NCI-H510A treated with DMSO at 0.1 percent for 48 hours (cell line): ENCODE measurements around the gene GLRA3.
"Not testable (repeated sequence)": the region's sequence is repeated elsewhere in the genome, so short reads cannot be mapped to it uniquely, and the experiment has no call there.

Experiments
- DNase-seq: peaks from one replicate; lab custom pipeline; 2025; lab: John Stamatoyannopoulos, UW

Gene GLRA3

DNA sequence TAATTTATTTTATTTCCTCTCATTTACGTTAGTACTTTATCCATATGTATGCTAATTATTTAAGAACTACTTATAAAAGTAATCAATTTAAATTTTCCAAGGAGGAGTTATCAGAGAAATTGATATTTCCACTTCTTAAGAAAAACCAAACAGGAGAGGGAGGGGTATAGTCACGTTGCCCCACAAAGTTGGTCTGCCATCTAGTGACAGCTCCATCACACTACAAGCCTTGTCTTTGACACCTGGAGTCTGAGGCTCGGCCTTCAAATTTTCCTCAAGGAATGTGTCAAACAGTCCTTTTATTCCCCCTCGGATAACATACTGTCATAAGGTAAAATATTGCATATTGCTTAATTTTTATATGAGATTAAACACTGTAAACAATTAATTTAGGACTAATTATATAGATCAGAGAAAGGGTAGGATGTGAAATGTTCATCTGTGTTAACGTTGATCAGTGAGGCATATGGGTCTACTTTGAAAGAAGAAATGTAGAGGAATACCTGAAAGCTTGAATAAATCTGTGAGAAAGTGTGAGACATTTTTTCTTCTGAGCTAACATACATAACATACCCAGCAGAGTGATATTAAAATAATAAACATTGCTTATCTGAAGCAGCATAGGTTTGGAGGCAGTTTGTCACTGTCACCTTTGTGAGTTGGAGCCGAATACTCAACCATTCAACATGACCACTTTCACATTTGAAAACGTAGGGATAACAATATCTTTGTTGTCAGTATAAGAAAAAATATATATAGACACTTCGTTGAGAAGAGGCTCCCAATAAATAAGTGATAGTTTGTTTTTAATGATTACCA is 114.4 kb downstream of the GLRA3 start:
- peak; percentile 8 for DNase-seq

GRCh38 chr4:174713821-174714220 is 115.2 kb downstream of the GLRA3 start:
- no peak for DNase-seq

DNA sequence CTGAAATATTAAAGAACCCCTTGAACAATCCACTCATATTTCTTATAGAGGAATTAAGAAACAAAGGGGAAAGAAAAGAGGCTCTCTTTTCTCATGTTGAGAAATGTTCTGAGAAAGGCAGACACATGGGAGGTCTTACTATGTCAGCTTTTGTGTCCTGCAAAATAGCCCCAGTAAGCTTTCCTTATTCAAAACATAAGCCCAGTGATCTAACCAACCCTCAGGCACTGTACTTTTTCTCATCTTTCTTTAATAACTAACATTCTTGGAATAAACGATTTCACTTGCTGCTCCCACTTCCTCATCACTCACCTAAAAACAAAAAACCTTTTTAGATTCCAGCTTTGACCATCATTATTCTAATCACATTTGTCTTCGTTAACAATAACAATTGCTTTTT is 115.9 kb downstream of the GLRA3 start:
- no peak for DNase-seq

GRCh38 chr4:174709526-174709925 is 119.5 kb downstream of the GLRA3 start:
- DNase-seq: no peak

DNA sequence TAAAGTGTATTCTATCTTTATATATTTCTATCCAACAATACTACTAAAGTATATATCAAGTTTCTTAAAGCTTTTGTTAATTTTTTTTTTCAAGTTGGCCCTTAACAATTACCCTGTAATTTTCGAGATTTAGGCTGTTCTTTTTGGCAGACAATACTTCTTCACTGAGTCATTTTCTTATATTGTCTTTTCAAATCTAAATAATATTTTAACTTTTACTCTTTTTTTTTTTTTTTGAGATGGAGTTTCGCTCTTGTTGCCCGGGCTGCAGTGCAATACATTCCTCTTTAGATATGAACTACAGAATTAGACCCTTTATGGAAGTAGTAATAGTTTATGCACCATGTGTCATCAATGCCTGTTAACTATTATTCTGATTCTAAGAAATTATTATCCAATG is 120.7 kb downstream of the GLRA3 start:
- no peak for DNase-seq

- no peak for DNase-seq
Measured at GRCh38 chr4:174707902-174708301, 121.1 kb downstream of the GLRA3 start.

DNA sequence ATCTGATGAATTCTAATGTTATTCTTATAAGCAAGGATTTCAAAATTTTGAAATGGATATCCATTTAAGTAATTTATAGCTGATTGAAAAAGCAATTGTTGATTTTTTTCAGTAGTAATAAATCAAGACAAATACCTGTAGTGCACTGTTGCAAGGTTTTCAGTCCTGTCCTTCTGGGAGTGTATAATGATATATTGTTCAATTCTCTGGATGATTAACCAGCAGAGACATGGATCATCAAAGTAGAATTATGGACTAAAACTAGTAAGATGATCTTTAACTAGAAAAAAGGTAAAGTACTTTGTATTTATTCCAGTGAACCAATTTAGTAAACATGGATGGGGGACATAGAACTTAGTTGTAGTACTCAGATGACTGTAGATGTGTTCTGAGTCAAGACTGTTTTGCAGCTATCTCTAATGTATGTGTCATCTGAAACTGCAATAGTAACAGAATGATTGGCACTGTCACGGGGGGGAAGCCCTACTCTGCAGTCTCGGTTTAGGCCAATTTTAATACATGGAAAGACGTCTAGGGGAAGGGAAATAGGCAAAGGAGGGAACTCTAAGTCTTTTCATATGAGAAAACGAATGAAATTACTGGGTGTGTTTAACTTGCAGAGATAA is 121.9 kb downstream of the GLRA3 start:
- no peak for DNase-seq

GRCh38 chr4:174702979-174703478 is 126.0 kb downstream of the GLRA3 start:
- DNase-seq: no peak

DNA sequence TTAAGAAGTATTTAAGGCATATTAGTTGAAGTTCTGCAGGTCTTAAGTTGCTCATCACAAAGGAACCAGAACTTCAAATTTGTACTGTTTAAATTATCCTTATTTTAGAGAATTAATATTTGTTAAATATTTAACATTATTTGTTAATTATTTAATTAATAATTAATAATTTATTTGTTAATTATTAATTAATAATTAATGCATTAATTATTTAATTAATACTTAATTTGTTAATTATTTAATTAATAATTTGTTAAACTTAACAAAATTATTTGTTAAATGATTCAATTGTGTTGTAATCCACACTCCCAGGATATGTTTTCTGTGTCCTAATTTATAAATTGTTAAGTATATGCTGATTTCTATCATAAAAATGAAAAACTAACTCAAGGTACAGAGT is 129.4 kb downstream of the GLRA3 start:
- DNase-seq: no peak

DNA sequence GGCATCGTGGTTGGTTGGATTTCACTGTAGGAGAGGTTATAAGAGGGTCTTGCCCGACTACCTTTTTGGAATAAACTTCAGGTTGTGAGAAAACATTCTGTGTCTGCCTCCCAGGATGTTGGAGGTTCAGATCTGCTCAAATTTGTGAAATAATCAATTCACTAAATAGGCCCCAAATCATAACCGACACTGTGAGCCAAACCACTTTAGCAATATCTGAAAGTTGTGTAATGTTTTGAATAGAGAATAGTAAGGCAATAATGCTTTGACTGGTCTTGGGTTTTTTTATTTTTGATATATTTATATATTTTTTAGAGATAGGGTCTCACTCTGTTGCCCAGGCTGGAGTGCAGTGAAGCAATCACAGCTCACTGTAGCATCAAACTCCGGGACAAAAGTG is 131.2 kb downstream of the GLRA3 start:
- DNase-seq: no peak

DNA sequence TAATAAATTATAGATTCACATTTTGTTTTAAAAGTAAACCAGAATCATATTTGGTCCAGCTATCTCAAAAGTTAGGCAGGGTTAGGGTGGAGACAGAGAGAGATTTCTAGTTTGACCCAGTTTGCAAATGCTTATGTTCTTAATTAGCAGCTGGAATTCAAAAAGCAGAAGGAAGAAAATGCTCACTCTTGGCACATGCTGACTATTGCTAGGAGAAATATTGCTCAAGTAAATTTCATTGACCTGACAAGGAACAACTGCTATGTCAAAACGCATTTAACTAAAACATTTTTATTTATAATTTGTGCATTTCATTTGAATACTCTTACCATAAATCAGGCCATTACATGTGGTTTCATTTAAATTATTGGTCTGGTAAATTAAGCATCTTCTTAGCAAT is 131.8 kb downstream of the GLRA3 start:
- DNase-seq: no peak

- DNase-seq: no peak
Measured at GRCh38 chr4:174696657-174697056, 132.4 kb downstream of the GLRA3 start.

DNA sequence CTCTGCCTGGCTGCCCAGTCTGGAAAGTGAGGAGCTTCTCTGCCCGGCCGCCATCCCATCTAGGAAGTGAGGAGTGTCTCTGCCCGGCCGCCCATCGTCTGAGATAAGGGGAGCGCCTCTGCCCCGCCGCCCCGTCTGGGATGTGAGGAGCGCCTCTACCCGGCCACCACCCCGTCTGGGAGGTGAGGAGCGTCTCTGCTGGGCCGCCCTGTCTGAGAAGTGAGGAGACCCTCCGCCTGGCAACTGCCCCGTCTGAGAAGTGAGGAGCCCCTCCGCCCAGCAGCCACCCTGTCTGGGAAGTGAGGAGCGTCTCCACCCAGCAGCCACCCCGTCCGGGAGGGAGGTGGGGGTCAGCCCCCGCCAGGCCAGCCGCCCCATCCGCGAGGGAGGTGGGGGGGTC is 137.2 kb downstream of the GLRA3 start:
- not testable (repeated sequence) for DNase-seq

GRCh38 chr4:174690665-174691064 is 138.4 kb downstream of the GLRA3 start:
- no peak for DNase-seq

DNA sequence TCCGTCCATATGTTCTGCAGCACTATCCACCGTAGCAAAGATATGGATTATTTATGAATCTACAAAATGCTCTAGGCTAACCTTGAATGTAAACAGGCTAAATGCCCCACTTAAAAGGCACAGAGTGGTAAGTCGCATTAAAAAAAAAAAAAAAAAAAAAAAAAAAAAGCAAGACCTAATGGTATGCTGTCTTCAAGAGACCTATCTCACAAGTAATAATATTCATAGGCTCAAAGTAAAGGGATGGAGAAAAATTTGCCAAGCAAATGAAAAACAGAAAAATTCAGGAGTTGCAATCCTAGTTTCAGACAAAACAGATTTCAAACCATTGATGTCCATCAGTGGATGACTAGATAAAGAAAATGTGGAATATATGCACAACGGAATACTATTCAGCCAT is 139.4 kb downstream of the GLRA3 start:
- DNase-seq: no peak

DNA sequence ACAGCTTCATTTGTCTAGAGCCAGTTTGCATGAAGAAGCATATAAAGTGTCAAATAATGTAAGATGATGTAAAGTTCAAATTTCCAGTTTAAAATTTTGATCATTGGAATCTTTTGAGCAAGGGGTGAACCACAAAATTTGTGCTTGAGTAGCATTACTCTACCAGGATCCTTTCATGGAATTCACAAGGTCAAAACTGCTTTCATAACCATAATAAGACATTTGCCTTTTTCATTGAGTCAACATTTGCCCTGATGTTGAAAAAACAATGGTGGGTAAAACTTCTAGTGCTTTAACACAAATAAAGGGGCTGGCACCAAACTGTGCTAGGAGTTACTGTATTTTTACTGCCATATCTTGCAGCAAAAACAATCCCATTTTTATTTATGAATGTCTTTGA is 142.2 kb downstream of the GLRA3 start:
- DNase-seq: no peak

- DNase-seq: no peak
Measured at GRCh38 chr4:174681723-174682300, 147.2 kb downstream of the GLRA3 start.

GRCh38 chr4:174674305-174674840 is 154.7 kb downstream of the GLRA3 start:
- DNase-seq: no peak

DNA sequence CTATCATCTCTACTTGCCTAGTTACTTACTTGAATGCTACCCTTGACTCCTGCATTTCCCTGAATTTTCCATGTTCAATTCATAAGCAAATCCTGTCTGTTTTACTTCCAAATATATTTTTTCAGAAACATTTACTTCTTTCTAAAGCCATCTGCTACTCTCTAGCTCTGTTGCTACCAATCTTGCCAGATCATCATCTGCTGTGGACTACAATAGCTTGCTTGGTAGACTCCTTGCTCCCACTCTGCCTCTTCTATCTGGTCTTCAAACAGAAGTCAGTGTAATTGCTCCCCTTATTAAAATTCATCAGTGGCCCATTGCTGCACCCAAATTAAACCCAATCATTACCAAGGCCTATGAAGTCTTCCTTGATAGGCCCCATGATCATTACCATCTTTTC is 155.2 kb downstream of the GLRA3 start:
- DNase-seq: no peak

DNA sequence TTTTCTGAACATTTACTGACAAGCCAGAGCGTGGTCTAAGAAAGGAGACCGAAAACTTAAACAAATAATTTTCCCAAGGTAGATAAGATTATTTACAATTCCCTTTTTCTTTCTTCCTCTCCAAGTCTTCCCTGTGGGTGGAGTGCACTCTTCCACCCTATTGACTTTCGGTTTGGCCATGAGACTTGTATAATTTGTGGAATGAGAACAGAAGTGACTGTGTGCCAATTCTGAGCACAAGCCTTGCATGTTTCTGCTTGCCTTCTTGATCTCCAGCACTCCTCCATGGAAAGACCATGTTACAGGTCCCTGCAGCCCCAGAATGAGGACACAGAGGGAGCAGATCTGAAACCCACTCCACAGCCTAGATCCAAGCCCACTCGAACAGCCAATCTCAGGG is 156.8 kb downstream of the GLRA3 start:
- no peak for DNase-seq

GRCh38 chr4:174669270-174669669 is 159.8 kb downstream of the GLRA3 start:
- DNase-seq: no peak

DNA sequence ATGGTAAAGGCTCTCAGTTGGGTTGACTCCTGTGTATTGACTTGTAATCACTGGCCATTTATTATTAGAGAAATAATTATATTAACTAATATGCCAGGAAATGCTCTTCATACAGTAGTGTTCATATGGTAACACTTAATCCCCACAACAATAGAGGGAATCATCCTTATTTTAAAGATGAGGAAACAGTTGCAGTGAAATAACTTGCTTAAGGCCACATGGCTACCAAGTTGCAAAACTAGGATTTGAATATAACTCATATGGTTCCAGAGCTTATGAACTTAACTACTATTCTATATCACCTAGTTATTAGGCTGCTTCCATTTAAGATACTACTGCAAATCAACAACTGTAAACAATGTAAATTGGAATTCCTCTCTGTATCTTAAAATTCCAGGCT is 163.2 kb downstream of the GLRA3 start:
- DNase-seq: no peak

GRCh38 chr4:174663216-174663615 is 165.8 kb downstream of the GLRA3 start:
- no peak for DNase-seq
